SIG-M5 (cell line): ENCODE results near the gene DYNLT1.
"Not testable (repeated sequence)": the region's sequence is repeated elsewhere in the genome, so short reads cannot be mapped to it uniquely, and the experiment has no call there.

Experiments used
- DNase-seq: peaks from one replicate; lab custom pipeline; 2025; lab: John Stamatoyannopoulos, UW

Gene DYNLT1

DNA sequence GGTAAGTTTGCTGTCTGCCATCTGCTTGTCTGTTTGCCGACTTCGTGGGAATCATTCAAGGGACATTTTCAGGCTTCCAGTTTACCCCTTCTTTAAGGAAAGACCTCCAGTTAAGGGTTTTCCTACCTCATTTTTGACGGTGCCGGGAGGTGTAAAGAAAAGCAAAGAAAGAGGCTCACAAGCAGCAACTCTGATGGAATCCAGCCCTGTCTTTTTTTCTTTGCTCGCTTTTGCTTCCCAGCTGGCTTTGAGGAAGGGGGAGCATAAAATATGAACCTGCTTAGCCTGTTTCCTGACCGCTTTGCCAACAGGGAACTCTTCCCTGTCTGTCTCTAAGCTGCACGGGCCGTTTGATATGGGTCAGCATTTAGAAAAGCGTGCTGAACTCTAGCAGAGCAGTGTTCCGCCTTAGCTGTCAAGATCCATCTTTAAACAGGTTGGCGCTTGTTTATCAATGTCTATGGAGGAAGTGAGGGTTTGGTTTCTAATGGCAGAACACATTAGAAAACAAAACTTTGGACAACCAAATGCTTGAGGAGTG, 19.2 kb upstream of the DYNLT1 start:
- no peak for DNase-seq

GRCh38 chr6:158662954-158663624, 18.5 kb upstream of the DYNLT1 start:
- no peak for DNase-seq

DNA sequence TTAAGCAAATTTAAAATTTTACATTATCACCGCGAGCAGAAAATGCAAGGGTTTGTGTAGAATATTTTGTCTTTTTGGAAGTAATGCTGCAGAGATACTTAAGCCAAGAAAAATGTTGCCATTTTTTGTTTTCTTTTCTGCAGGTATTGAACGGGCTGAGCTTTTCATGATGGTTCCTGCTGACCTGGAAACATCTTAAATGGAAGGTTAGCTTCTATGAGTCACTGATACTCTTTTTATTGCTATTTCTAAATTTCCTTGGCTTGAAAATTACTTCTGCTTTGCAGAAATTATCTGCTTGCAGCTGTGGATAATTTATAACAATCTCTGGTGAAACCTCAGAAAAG, 18.0 kb upstream of the DYNLT1 start:
- no peak for DNase-seq

DNA sequence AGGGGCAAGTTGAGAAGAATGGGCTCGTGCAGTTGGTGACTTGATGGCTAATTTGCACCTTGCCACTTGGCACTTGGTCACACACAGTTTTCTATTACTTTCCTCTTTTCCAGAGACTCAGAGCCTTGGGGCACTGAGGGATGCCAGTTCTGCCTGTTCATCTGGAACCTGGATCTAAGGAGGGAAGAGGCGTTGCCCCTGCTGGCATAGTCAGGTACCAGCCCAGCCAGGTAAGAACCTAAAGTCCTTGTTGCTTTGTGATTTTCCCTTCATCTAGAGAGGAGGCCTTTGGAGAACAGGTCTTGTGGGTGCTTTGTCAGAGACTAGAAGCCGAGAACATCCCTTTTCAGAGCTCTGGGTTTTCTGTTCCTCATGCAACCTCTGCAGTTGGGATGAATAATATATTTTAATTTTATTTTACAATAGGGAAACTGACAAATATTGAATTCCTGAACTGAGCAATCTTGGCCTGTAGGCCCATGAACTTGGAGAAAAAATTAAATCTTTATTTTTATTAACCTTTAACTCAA, 16.7 kb upstream of the DYNLT1 start:
- no peak for DNase-seq

DNA sequence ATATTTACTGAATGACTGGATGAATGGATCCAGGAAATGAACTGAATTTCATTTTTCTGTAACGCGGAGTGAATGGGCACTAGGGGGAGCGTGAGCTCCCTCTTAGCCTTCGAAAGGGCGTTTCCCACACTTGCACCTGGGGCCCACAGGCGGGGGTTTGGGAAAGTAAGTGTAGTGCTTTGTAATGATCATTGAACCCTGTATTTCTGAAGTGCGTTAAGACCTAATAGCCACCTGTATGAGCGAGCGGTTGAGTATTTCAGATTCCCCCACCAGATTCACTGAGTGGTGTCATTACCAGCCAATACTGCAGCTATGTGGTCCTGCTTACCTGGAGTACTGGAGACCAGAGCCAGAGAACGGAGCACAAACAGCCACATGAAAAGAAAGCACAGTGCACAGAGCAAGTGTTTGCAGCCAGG, 15.8 kb upstream of the DYNLT1 start:
- no peak for DNase-seq

GRCh38 chr6:158656986-158657385, 12.4 kb upstream of the DYNLT1 start:
- DNase-seq, result not testable (repeated sequence)

- DNase-seq, result no peak
These were observed 11.3 kb upstream of the DYNLT1 start for GRCh38 chr6:158655569-158656450.

GRCh38 chr6:158654960-158655489, 10.5 kb upstream of the DYNLT1 start:
- DNase-seq, result no peak

DNA sequence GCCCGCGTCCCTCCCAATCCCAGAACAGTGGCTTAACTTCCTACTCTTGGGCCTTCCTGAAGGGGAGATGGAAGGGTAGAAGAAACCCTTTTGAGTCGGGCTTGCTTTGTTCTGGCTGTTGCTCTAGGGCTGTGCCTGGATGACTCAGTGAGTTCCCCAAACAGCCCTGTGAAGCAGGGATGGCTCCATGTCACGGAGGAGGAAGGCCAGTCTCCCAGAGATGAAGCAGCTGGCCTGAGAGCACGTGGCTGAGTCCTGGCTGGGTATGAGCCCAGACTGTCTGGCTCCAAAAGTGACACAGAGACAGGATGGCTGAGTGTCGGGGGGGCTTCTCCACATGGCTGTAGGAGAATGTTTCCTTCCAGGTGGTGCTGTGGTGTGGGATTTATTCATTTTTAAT, 10.0 kb upstream of the DYNLT1 start:
- no peak for DNase-seq

- no peak for DNase-seq
These were observed 9.2 kb upstream of the DYNLT1 start for GRCh38 chr6:158653577-158654354.

DNA sequence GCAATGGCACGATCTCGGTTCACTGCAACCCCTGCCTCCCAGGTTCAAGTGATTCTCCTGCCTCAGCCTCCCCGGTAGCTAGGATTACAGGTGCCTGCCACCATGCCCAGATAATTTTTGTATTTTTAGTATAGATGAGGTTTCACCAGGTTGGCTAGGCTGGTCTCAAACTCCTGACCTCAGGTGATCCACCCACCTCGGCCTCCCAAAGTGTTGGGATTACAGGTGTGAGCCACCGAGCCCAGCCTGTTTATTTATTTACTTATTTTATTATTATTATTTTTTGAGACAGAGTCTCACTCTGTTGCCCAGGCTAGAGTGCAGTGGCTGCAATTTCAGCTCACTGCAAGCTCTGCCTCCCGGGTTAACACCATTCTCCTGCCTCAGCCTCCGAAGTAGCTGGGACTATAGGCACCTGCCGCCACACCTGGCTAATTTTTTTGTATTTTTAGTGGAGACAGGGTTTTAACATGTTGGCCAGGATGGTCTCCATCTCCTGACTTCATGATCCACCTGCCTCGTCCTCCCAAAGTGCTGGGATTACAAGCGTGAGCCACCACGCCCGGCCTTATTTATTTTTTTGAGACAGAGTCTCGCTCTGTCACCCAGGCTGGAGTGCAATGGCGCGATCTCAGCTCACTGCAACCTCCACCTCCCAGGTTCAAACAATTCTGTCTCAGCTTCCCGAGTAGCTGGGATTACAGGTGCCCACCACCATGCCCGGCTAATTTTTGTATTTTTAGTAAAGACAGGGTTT, 7.6 kb upstream of the DYNLT1 start:
- not testable (repeated sequence) for DNase-seq

GRCh38 chr6:158649289-158650143, 5.0 kb upstream of the DYNLT1 start, which contains the start of gene SYTL3:
SYTL3 (plus strand) TSS chr6:158650054; CDS start chr6:158663269, 13,215 bp downstream.
- DNase-seq, result no peak

DNA sequence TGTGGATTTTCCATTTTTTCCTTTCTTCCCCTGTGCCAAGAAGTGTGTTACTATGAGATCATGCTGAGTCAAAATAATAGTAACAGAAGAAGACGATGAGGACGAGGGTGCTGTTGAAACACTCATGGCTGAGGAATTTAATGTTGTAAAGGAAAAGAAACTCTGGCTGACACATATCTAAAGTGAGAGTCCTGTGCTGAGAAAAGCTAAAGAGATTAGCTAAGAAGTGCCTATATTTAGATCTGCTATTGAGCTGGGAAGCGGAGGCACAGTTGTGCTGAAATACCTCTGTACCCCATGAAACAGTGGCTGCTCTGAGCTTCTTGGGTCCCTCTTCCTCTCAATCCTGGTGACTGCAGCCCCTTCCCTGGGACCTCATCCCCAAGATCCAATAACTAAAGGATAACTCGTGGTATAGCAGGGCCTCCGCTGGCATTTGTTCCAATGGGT, 4.2 kb upstream of the DYNLT1 start:
- peak; percentile 31 for DNase-seq

DNA sequence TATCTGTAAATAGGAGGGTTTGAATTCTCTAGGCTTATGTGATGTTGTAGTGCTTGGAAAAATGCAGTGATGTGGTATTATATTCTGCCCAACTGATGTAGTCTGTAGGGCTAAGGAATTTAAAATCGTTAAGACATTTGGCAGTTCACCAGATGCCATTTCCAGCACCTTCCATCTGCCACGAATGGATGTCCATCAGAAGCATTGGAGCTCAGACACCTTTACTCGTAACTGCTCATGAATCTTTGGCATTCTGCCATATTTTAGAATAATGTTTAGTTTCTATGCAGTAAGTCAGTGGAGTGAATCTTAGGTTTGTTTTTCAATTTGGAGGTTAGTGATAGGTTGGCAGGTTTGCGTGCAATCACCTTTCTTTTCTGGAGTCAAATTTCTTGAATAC, 3.0 kb upstream of the DYNLT1 start:
- DNase-seq, result no peak

DNA sequence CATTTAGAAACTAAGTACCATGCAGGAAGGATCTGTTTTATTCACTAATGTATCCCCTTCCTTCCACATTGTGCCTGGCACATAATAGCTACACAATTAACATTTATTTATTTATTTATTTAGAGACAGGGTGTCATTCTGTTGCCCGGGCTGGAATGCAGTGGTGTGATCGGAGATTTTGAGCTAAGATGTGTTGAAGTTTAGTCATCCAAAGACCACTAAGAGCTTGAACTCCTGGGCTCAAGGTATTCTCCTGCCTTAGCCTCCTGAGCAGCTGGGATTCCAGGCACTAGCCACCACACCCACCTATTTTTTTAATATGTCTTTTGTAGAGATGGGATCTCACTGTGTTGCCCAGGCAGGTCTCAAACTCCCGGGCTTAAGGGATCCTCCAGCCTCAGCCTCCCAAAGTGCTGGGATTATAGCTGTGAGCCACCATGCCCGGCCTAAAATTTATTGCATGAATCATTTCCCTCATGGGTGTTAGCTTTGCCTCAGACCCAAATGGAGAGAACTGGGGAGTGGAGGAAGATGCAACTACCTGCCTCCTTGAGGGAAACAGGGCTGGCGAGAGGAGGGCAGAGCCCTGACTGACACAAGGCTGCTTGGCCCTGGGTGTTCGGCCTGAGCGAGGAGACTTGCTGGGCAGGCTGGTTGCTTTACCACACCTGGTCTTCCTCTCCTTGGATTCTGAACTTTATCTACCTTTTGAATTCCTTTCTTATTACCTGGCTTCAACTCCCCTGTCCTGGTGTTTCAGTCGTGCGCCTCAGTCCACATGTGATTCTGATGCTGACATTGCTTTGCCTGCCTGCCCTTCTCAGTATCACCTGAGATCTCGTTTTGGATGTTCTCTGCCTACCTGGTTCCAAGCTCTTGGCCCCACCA, 1.7 kb upstream of the DYNLT1 start:
- no peak for DNase-seq

DNA sequence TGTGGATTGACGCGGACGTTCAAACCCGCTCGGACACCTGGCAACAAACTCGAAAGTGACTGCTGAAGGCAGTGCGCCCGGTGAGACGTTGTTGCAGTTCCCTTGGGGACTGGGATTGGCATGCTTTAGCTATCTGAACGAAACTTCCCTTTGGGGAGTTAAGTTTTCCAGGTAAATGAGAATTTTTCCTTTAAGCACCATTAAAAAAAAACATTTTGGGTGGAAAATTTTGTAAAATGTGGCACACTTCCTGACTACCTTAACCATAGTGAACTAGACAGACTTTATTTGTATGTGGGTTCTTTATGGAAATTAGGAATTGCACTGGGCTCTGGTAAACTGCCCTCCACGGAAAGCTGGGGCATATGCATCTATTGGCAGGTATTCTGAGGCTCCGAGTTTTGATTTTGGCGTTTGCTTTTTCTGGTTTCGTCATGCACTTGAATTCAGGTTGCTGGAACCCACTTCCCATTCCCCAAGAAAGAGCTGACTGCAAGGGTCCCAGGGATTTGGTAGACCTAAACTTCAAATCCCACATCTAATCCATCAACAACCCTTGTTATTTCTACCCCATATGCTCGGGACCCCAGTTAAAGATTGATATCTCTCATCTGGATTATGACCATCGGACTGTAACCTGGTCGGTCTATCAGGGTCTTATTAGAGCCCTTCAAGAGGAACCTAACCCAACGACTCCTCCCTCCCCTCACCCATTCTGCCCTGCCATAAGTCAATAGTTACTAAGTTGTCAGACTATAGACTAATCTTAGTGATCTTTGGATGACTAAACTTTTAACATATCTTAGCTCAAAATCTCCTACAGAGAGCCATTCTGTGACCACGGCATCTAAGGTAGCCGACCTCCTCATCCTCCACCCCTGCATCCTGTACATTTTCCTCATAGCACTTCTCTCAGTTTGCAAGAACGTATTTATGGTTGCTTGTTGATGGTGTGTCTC, 800 bp upstream of the DYNLT1 start:
- DNase-seq, result no peak

- DNase-seq, result no peak
These were observed 710 bp downstream of the DYNLT1 start for GRCh38 chr6:158643836-158644230.

GRCh38 chr6:158642097-158642601, 2.4 kb downstream of the DYNLT1 start:
- no peak for DNase-seq
